ENCODE data around the gene FAM43B. TPM values are rescaled to one million over a fixed set of nuclear protein-coding genes. Genes with fewer than 3 reads are reported as not detected.
A peak's percentile ranks its signal among the peaks of the same experiment; 100 is the strongest.

FAM43B gene
- total RNA-seq, 2 experiments from 2014 or later: not detected

DNA sequence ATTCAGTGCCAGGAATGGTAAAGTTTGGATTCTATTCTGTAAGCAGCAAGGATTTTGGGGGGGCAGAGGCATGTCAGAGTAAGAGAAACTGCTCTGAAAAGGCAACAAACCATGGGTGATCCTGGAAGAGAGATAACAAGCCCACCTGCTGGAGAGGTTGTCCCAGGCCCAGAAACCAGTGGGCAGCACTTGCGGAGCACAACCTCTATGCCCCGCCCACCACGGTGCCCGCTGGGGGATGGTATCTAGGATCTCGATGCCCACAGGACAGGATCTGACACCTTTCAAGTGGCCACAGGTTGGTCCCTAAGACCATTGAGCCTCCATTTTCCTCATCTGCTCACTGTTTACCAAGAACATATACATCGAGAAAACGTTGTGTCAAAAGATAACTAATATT lies 24.2 kb upstream of the FAM43B start:
- intact Hi-C loops (cut with DNase I, micrococcal nuclease): no loop called here
- no peak overlapping the region for H3K4me3 Mint-ChIP-seq
- ChIA-PET POLR2A (no interaction called here), CTCF (no interaction called here)
- no peaks in the 10 kb centered on the region for H3K36me3 Mint-ChIP-seq (ENCODE audit: low read depth)
- H3K27me3 Mint-ChIP-seq: peaks cover 42% of the 10 kb centered on the region
- no peaks in the 10 kb centered on the region for H3K4me1 Mint-ChIP-seq
- no peak overlapping the region for H3K27ac Mint-ChIP-seq
- ATAC-seq (no peak), DNase-seq (no peak)
- H3K9me3 Mint-ChIP-seq (ENCODE audit: low read depth): no peaks in the 10 kb centered on the region

DNA sequence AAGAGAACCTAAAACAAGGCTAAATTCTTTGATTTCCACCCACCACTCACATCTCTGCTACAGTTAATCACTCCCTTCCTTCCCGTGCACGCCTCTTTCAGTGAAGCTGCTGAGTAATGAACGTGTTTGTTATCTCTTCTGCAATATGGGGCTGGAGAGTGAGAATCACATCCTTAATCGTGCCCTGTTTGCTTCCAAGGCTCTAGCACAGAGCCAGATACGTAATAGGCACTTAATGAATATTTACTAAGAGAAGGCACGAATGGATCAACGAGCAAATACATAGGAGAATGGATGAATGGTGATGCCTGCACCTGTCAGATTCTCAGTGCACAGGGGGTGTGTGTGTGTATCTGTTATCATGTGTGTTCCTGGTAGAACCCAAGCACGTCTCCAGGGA lies 22.1 kb upstream of the FAM43B start:
- Mint-ChIP-seq H3K27ac (no peak overlapping the region), H3K36me3 (ENCODE audit: low read depth) (no peaks in the 10 kb centered on the region), H3K4me1 (no peaks in the 10 kb centered on the region), H3K27me3 (peaks cover 52% of the 10 kb centered on the region), H3K4me3 (no peak overlapping the region), H3K9me3 (ENCODE audit: low read depth) (no peaks in the 10 kb centered on the region)
- intact Hi-C loops (cut with DNase I, micrococcal nuclease): no loop called here
- POLR2A ChIA-PET: no interaction called here
- DNase-seq (no peak), ATAC-seq (no peak)
- CTCF ChIA-PET: no interaction called here

DNA sequence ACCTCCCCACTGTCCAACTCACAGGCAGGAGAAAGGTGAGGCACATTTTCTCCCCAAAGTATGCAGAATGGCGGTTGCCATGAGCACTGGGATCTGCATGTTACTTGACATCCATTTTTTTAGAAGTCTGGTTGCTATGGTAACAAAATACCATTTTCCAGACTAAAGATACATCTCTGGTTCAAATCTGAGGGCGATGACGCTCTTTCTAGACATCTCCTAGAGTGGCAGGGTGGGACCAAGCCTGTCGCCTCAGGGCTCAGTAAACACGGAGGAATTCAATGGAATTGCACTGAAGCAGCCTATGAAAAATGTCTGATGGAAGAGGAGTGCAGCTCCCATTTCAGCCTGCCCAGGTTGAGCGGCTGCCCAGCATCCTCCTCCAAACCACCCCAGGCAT lies 21.5 kb upstream of the FAM43B start:
- Mint-ChIP-seq H3K4me1 (no peaks in the 10 kb centered on the region), H3K27ac (no peak overlapping the region), H3K9me3 (ENCODE audit: low read depth) (no peaks in the 10 kb centered on the region), H3K4me3 (no peak overlapping the region), H3K36me3 (ENCODE audit: low read depth) (no peaks in the 10 kb centered on the region), H3K27me3 (peaks cover 52% of the 10 kb centered on the region)
- intact Hi-C loops (cut with DNase I, micrococcal nuclease): no loop called here
- ChIA-PET CTCF (no interaction called here), POLR2A (no interaction called here)
- DNase-seq (no peak), ATAC-seq (no peak)

DNA sequence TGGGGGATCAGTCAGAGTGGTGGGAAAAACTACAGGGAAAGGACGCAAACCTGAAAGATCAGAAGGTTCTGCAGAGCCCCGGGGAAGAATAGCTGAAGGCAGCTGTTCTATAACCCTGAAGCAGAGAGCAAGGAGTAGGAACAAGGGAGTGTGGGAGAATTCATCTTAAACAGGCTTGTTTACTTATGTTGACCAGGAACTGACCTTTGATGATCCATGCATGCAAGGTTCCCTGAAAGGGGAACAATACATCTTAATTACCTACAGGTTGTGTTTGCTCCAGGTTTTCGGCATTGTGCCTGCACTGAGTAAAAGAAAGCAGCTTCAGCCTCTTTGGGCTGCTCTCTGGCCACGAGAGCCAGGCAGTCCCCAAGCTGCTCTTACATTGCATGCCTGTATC lies 18.7 kb upstream of the FAM43B start:
- intact Hi-C loops (cut with DNase I, micrococcal nuclease): no loop called here
- DNase-seq (no peak), ATAC-seq (no peak)
- Mint-ChIP-seq H3K36me3 (ENCODE audit: low read depth) (no peaks in the 10 kb centered on the region), H3K27ac (no peak overlapping the region), H3K27me3 (peaks cover 45% of the 10 kb centered on the region), H3K4me3 (no peak overlapping the region), H3K4me1 (no peaks in the 10 kb centered on the region), H3K9me3 (ENCODE audit: low read depth) (no peaks in the 10 kb centered on the region)
- POLR2A ChIA-PET: no interaction called here
- CTCF ChIA-PET: interaction anchor here (1.5 kb wide), 1 partner anchor 99 kb away, joined by 4 read pairs; no protein-coding TSS in a partner anchor

DNA sequence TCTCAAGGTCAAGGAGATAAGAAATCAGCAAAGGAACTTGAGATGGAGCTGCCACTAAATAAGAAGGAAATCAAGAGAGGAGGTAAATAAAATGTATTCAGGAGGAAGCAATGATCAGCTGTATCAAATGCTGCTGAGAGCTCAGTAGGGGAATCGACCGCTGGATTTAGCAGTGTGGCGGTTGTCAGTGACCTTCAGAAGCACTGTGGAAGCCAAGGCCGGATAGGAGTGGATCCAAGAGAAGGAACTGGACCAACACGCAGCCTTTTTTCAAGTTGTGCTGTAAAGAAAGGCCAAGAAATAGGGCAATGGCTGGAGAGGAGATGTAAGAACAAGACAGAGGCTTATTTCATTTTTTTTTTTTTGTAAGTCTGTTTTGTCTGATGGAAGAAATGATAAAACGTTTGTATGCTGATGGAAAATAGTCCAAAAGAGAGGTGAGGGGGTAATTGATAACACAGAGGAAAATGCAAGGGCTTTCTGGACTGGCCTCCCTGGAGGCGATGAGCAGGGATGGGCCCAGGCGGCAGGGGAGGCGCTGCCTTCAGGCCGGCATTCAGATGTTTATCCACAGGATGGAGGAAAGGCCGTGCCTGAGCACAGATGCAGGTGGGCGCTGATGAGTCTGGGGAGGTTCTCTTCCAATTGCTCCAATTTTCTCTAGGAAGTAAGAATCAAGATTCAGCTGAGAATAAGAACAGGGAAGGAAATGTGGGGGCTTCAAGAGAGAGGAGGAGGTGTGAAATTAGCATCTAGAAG lies 17.5 kb upstream of the FAM43B start:
- DNase-seq (no peak), ATAC-seq (no peak)
- POLR2A ChIA-PET: no interaction called here
- no peaks in the 10 kb centered on the region for H3K36me3 Mint-ChIP-seq (ENCODE audit: low read depth)
- intact Hi-C loops (cut with DNase I, micrococcal nuclease): no loop called here
- H3K27ac Mint-ChIP-seq: no peak overlapping the region
- H3K27me3 Mint-ChIP-seq: peaks cover 44% of the 10 kb centered on the region
- no peaks in the 10 kb centered on the region for H3K4me1 Mint-ChIP-seq
- no peaks in the 10 kb centered on the region for H3K9me3 Mint-ChIP-seq (ENCODE audit: low read depth)
- CTCF ChIA-PET: interaction anchor here (0.7 to 1.5 kb wide), 2 partner anchors 69 to 98 kb away, joined by 4 read pairs; no protein-coding TSS in a partner anchor
- no peak overlapping the region for H3K4me3 Mint-ChIP-seq

DNA sequence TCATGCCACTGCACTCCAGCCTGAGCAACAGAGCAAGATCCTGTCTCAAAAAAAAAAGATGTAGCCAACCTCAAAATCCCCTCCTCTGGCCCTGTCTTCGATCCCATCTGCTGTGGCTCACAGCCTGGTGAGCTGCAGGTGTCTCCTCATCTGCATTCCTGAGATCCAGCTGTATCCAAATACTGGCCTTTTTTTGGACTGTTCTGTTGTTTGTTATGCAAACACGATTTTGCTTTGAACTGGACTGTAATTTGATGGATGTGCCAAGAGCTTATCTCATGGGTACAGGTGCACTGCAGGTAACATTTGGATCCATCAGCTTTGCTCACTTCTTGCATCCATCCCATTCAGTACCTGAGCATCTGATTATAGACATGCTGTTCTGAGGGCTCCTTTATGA lies 14.1 kb upstream of the FAM43B start:
- intact Hi-C loops (cut with DNase I, micrococcal nuclease): no loop called here
- no peak overlapping the region for H3K4me3 Mint-ChIP-seq
- no peak for ATAC-seq
- H3K9me3 Mint-ChIP-seq (ENCODE audit: low read depth): no peaks in the 10 kb centered on the region
- no peak for DNase-seq
- no peak overlapping the region for H3K27ac Mint-ChIP-seq
- ChIA-PET CTCF (no interaction called here), POLR2A (no interaction called here)
- H3K36me3 Mint-ChIP-seq (ENCODE audit: low read depth): no peaks in the 10 kb centered on the region
- H3K4me1 Mint-ChIP-seq: no peaks in the 10 kb centered on the region
- H3K27me3 Mint-ChIP-seq: peaks cover 42% of the 10 kb centered on the region

DNA sequence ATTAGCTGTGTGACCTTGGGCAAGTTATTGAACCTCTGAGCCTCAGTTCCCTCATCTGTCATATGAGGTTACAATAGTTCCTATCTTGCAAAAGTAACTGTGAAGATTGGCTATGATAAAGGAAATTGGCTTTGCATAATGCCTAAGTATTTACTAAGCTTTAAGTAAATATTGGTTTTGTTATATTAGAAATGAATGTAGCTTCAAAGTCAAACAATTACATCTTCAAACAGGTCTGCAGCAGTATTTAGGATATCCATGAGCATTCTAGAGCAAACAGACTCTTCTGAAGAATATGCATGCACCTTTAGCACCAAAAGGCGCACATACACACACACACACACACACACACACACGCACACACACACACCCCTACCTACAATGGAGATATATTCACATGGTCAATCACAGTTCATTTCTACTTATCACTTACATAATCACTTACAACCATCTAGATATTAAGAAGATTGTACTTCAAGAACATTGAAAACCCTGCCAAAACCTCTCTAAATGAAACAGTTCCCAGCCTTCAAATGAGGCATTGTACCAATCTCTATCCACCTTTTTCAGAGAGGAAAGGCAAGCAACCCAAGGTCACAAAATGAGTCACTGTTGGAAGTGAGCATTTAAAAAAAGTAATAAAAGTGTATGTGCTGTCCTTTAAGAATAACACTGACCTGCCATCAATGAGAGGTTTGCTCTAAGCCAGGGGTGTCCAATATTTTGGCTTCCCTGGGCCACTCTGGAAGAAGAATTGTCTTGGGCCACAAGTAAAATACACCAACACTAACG lies 13.4 kb upstream of the FAM43B start:
- no peak overlapping the region for H3K27ac Mint-ChIP-seq
- H3K4me1 Mint-ChIP-seq: no peaks in the 10 kb centered on the region
- no peaks in the 10 kb centered on the region for H3K9me3 Mint-ChIP-seq (ENCODE audit: low read depth)
- ChIA-PET CTCF (no interaction called here), POLR2A (no interaction called here)
- DNase-seq (no peak), ATAC-seq (no peak)
- H3K36me3 Mint-ChIP-seq (ENCODE audit: low read depth): no peaks in the 10 kb centered on the region
- peaks cover 40% of the 10 kb centered on the region for H3K27me3 Mint-ChIP-seq
- intact Hi-C loops (cut with DNase I, micrococcal nuclease): no loop called here
- H3K4me3 Mint-ChIP-seq: no peak overlapping the region

DNA sequence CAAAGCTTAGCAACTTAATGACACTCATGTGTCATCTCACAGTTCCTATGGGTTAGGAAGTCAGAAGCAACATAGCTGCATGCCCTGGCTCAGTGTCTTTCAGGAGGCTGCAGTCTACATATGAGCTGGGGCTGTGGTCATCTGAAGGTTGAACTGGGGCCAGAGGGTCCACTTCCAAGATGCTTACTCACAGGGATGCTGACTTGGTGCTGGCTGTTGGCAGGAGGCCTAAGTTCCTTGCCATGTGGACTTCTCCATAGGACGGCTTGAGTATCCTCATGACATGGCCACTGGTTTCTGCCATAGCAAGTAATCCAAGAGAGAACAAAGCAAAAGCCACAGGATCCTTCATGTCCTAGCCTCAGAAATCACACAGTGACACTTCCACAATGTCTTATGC lies 12.1 kb upstream of the FAM43B start:
- ATAC-seq (no peak), DNase-seq (no peak)
- Mint-ChIP-seq H3K27ac (no peak overlapping the region), H3K4me1 (no peaks in the 10 kb centered on the region), H3K27me3 (peaks cover 33% of the 10 kb centered on the region), H3K4me3 (no peak overlapping the region), H3K9me3 (ENCODE audit: low read depth) (no peaks in the 10 kb centered on the region), H3K36me3 (ENCODE audit: low read depth) (no peaks in the 10 kb centered on the region)
- ChIA-PET CTCF (interaction anchor here (0.8 kb wide), 2 partner anchors 9 to 712 kb away, joined by 3 read pairs; no protein-coding TSS in a partner anchor), POLR2A (interaction anchor here (0.7 kb wide), 1 partner anchor 24 kb away, joined by 3 read pairs; no protein-coding TSS in a partner anchor)
- intact Hi-C loops (cut with DNase I, micrococcal nuclease): no loop called here

DNA sequence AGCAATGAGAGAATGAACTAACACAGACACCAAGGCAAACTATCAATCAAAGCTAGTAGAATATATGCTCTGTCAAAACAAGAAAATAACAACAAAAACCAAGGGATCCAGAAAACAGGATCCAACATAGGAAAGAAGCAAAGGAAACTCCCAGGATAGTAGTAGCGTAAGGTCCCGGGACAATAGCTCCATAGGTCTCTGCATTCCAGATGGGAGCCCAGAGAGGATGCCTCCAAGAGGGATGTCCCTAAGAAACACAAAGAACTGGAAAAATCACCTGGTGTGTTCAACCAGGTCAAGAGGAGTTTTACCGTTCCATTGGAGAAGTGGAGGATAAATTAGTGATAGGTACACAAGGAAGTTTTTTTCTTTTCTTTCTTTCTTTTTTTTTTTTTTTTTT lies 5.7 kb upstream of the FAM43B start:
- DNase-seq (no peak), ATAC-seq (no peak)
- H3K4me3 Mint-ChIP-seq: no peak overlapping the region
- intact Hi-C loops (cut with DNase I, micrococcal nuclease): no loop called here
- CTCF ChIA-PET: interaction anchor here (1.0 kb wide), 1 partner anchor 92 kb away, joined by 3 read pairs; no protein-coding TSS in a partner anchor
- H3K4me1 Mint-ChIP-seq: no peaks in the 10 kb centered on the region
- peaks cover 27% of the 10 kb centered on the region for H3K27me3 Mint-ChIP-seq
- H3K9me3 Mint-ChIP-seq (ENCODE audit: low read depth): no peaks in the 10 kb centered on the region
- H3K36me3 Mint-ChIP-seq (ENCODE audit: low read depth): no peaks in the 10 kb centered on the region
- no peak overlapping the region for H3K27ac Mint-ChIP-seq
- POLR2A ChIA-PET: no interaction called here

DNA sequence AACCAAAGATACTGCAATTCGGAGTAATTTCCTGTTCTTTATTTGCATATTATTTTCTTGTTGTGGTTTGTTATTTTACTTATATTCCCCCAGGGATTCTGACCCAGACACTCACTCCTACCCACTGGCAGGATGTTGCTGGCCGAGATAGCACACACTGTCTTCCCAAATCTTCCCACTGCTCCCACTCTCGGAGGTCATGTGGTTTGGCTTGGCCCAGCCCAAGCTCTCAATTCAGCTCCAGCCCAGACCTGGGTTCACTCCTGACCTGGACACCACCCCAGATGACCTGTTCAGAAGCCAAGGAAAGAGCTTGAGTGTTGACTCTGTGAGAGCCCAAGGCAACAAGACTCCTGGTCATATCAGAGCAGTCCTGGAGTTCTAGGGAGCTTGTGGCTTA lies 1.2 kb upstream of the FAM43B start:
- CTCF ChIA-PET: interaction anchor here (0.9 kb wide), 1 partner anchor 28 kb away, joined by 4 read pairs; no protein-coding TSS in a partner anchor
- DNase-seq (no peak), ATAC-seq (no peak)
- POLR2A ChIA-PET: no interaction called here
- no peak overlapping the region for H3K4me3 Mint-ChIP-seq
- no peaks in the 10 kb centered on the region for H3K36me3 Mint-ChIP-seq (ENCODE audit: low read depth)
- peaks cover 34% of the 10 kb centered on the region for H3K27me3 Mint-ChIP-seq
- H3K4me1 Mint-ChIP-seq: no peaks in the 10 kb centered on the region
- no peak overlapping the region for H3K27ac Mint-ChIP-seq
- H3K9me3 Mint-ChIP-seq (ENCODE audit: low read depth): no peaks in the 10 kb centered on the region
- intact Hi-C loops (cut with DNase I, micrococcal nuclease): no loop called here

DNA sequence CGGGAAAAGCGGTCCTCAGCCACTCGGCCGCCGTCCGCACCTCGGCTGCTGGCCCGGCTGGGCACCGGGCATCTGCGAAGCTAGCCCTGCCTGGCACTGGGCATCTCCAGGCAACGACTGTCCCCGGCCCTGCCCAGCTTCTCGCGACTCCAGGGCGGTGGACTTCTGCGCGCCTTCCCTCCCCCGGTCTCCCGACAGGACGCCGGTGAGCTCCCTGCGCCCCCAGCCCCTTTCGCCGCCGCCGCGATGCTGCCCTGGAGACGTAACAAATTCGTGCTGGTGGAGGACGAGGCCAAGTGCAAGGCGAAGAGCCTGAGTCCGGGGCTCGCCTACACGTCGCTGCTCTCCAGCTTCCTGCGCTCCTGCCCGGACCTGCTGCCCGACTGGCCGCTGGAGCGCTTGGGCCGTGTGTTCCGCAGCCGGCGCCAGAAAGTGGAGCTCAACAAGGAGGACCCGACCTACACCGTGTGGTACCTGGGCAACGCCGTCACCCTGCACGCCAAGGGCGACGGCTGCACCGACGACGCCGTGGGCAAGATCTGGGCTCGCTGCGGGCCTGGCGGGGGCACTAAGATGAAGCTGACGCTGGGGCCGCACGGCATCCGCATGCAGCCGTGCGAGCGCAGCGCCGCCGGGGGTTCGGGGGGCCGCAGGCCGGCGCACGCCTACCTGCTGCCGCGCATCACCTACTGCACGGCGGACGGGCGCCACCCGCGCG lies 514 bp downstream of the FAM43B start:
- Mint-ChIP-seq H3K4me1 (no peaks in the 10 kb centered on the region), H3K27ac (no peak overlapping the region), H3K4me3 (no peak overlapping the region), H3K27me3 (peaks cover 28% of the 10 kb centered on the region), H3K36me3 (ENCODE audit: low read depth) (no peaks in the 10 kb centered on the region), H3K9me3 (ENCODE audit: low read depth) (no peaks in the 10 kb centered on the region)
- POLR2A ChIA-PET: no interaction called here
- ATAC-seq (no peak), DNase-seq (peak; percentile 26)
- intact Hi-C loops (cut with DNase I, micrococcal nuclease): no loop called here
- CTCF ChIA-PET: interaction anchor here (0.7 kb wide), 2 partner anchors 18 to 27 kb away, joined by 3 to 4 read pairs; no protein-coding TSS in a partner anchor

Data from activated CD4-positive, alpha-beta T cell treated with anti-CD3 and anti-CD28 coated beads for 36 hours (primary cell).